Stimulated activated CD8-positive, alpha-beta memory T cell treated with anti-CD3 and anti-CD28 coated beads, Interleukin-4, amount 100 ng/mL, for 1 hour (primary cell): Measurements from ENCODE around the gene RPLP2.

Experiments used
- DNase-seq, 2 donors: peaks; one replicate each; pipeline ENCODE4 v3.0.0-alpha.2; 2020; ENCODE audit warnings: low read depth in 2 of 2, low spot score in 1 of 2

RPLP2 gene

GRCh38 chr11:862081-862661 is 52.4 kb downstream of the RPLP2 start:
- DNase-seq, result no peak
